Tibial nerve (tissue), 4 donors: ENCODE results near the gene CBL. TPM values are rescaled to one million over a fixed set of nuclear protein-coding genes. Genes with fewer than 3 reads are reported as not detected.

Source experiments
- DNase-seq, 2 donors: peaks; one replicate each; pipeline ENCODE4 v3.0.0-alpha.2; 2019; ENCODE audit warnings: low spot score in 2 of 2
- H3K27ac ChIP-seq, 4 donors: fragments of 200-600 bp; sonication (generic) in 3 of 4; one replicate each; pipeline ENCODE4 v1.5.1; 2017 to 2019; ENCODE audit warnings: mild to moderate bottlenecking in 1 of 4
- H3K27me3 ChIP-seq, 2 donors: fragments of 200-600 bp; sonication (generic) in 1 of 2; one replicate each; pipeline versions ENCODE4 v1.5.1 to v1.6.0; 2017 to 2019
- H3K36me3 ChIP-seq, 3 donors: fragments of 200-600 bp; sonication (generic); one replicate each; pipeline ENCODE4 v1.5.1; 2018 to 2019
- H3K4me1 ChIP-seq, 4 donors: fragments of 200-600 bp; sonication (generic) in 3 of 4; one replicate each; pipeline ENCODE4 v1.5.1; 2017 to 2019
- H3K4me3 ChIP-seq, 4 donors: fragments of 200-600 bp; sonication (generic) in 3 of 4; one replicate each; pipeline ENCODE4 v1.5.1; 2017 to 2019; ENCODE audit warnings: mild to moderate bottlenecking in 1 of 4, moderate library complexity in 1 of 4
- H3K9me3 ChIP-seq, 4 donors: fragments of 200-600 bp; sonication (generic) in 3 of 4; one replicate each; pipeline ENCODE4 v1.5.1; 2017 to 2019
- EP300 ChIP-seq, 2 donors: sonication (generic); formaldehyde crosslinking; IDR thresholded peaks; one replicate each; pipeline ENCODE4 v1.6.1; 2017; ENCODE audit warnings: antibody characterized with exemption in 2 of 2, mild to moderate bottlenecking in 1 of 2
- POLR2A ChIP-seq, 2 donors: fragments of 450-650 bp; IDR thresholded peaks; one replicate each; pipeline ENCODE4 v1.6.1; 2017; ENCODE audit warnings: antibody characterized with exemption in 2 of 2, mild to moderate bottlenecking in 2 of 2, moderate library complexity in 2 of 2
- WGBS, 2 donors: methylation state at CpG; one replicate each; pipeline ENCODE4 v1.1.5; 2018; 5-methylcytosine and 5-hydroxymethylcytosine counted together
- total RNA-seq, 4 donors: library from RNA; depleted of rRNA; stranded (reverse); fragments of >200 nt; gene quantifications; one replicate each; pipeline ENCODE4 v1.1.0, GENCODE V29; 2016
- TF ChIP-seq, protein P1 (sequence below), 5 experiments: fragments of 200-600 bp in 3 of 5; fragments of 450-650 bp in 2 of 5; sonication (generic) in 3 of 5; IDR thresholded peaks; one replicate each; pipeline ENCODE4 v1.5.1; 2016 to 2019; ENCODE audit warnings: antibody characterized with exemption in 5 of 5, mild to moderate bottlenecking in 3 of 5, moderate library complexity in 2 of 5

CBL gene
- total RNA-seq, 4 donors from 2014 or later, result 14.2 to 19.2 (median 16.0) TPM

GRCh38 chr11:119258983-119259382, 52.8 kb downstream of the CBL start:
- no peak overlapping the region for H3K27ac ChIP-seq
- no peak overlapping the region for H3K4me3 ChIP-seq
- H3K36me3 ChIP-seq, result peaks cover 0 to 7% (median 0%) of the 10 kb centered on the region in 3 donors
- H3K27me3 ChIP-seq, result no peaks in the 10 kb centered on the region
- DNase-seq, result no peak
- 81 to 83% methylated on average over 3 of the region's 3 CpGs for WGBS, 2 donors
- peaks cover 0 to 25% (median 16%) of the 10 kb centered on the region in 4 donors for H3K4me1 ChIP-seq
- no peaks in the 10 kb centered on the region for H3K9me3 ChIP-seq
- TF ChIP-seq, protein P1, sequence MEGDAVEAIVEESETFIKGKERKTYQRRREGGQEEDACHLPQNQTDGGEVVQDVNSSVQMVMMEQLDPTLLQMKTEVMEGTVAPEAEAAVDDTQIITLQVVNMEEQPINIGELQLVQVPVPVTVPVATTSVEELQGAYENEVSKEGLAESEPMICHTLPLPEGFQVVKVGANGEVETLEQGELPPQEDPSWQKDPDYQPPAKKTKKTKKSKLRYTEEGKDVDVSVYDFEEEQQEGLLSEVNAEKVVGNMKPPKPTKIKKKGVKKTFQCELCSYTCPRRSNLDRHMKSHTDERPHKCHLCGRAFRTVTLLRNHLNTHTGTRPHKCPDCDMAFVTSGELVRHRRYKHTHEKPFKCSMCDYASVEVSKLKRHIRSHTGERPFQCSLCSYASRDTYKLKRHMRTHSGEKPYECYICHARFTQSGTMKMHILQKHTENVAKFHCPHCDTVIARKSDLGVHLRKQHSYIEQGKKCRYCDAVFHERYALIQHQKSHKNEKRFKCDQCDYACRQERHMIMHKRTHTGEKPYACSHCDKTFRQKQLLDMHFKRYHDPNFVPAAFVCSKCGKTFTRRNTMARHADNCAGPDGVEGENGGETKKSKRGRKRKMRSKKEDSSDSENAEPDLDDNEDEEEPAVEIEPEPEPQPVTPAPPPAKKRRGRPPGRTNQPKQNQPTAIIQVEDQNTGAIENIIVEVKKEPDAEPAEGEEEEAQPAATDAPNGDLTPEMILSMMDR (IDR thresholded peaks at IDR 0.05), result no peak
- TF ChIP-seq EP300 (IDR thresholded peaks at IDR 0.05) (no peak), POLR2A (IDR thresholded peaks at IDR 0.05) (no peak)

DNA sequence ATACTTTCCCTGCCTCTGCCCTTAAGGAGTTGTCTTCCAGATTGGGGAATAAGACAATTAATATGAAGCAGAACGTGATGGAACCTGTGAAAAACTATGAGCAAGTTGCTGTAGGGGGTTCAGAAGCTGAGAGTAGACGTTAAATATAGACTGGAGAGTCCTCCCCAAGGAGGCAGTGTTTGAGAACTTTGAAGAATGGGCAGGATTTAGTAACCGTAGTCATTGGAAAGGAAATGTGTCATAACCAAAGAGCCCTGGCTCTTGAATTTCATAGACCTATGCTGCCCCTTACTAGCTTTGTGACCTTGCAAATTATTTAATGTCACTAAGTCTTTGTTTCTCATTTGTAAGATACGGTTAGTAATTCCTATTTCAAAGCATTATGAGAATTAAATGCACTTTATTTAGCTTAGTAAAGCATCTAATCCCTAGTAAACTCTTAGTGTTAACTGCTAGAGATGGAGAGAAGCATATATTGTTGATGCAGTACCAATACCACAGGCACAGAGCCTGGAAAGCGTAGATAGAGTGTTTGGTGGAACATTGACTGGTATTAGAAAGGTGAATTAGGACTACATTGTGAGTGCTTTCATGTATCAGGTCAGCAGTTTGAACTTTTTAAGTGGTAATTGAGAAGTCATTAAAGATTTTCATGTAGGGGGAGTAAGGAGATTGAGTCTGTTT, 56.7 kb downstream of the CBL start:
- H3K4me1 ChIP-seq, result peaks cover 0 to 27% (median 19%) of the 10 kb centered on the region in 4 donors
- no peaks in the 10 kb centered on the region for H3K27me3 ChIP-seq
- DNase-seq, result no peak
- H3K4me3 ChIP-seq, result no peak overlapping the region
- WGBS, 2 donors, result 51 to 55% methylated on average over 5 of the region's 5 CpGs
- H3K36me3 ChIP-seq, result no peaks in the 10 kb centered on the region
- no peaks in the 10 kb centered on the region for H3K9me3 ChIP-seq
- peak overlapping the region in 1 of 4 donors; percentile 26 for H3K27ac ChIP-seq
- TF ChIP-seq EP300 (IDR thresholded peaks at IDR 0.05) (no peak), POLR2A (IDR thresholded peaks at IDR 0.05) (no peak)
- TF ChIP-seq, protein P1 (IDR thresholded peaks at IDR 0.05), result no peak

DNA sequence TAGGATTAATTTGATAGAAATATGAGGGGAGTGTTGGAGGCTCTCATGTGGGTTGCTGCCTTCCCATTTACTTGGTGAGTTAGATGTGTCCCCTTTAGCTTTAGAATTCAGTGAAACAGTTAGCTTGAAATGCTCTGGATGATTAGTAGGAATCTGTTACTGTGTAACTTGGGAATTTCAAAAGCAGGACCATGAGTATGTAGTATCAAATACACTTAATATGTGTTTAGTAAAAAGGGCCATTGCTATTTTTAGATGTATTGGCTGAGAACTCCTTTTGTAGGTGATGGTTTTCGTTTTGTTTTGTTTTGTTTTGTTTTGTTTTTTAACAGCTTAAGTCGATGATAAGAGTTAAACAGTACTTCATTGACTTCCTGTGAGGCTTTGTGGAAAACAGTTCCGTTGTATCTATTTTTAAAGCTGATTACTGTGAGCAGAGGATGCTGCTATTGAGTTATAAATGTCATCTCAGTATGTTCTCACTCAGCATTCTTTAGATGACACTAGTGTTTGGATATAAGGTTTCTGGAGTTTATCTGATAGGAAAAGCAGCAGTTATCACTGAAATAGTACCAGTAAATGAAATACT, 57.3 kb downstream of the CBL start:
- Histone ChIP-seq H3K27ac (peak overlapping the region in 1 of 4 donors; percentile 26), H3K4me1 (peaks cover 0 to 33% (median 19%) of the 10 kb centered on the region in 4 donors), H3K4me3 (no peak overlapping the region), H3K36me3 (no peaks in the 10 kb centered on the region), H3K9me3 (no peaks in the 10 kb centered on the region), H3K27me3 (no peaks in the 10 kb centered on the region)
- 7 to 10% methylated on average over 3 of the region's 3 CpGs for WGBS, 2 donors
- no peak for TF ChIP-seq POLR2A (IDR thresholded peaks at IDR 0.05)
- no peak for DNase-seq

- TF ChIP-seq EP300 (IDR thresholded peaks at IDR 0.05) (no peak), POLR2A (IDR thresholded peaks at IDR 0.05) (no peak)
- TF ChIP-seq, protein P1 (IDR thresholded peaks at IDR 0.05), result no peak
- Histone ChIP-seq H3K27me3 (no peaks in the 10 kb centered on the region), H3K4me3 (no peak overlapping the region), H3K9me3 (no peaks in the 10 kb centered on the region), H3K27ac (no peak overlapping the region), H3K36me3 (no peaks in the 10 kb centered on the region), H3K4me1 (peaks cover 0 to 38% (median 19%) of the 10 kb centered on the region in 4 donors)
- no peak for DNase-seq
- 90 to 93% methylated on average over 3 of the region's 3 CpGs for WGBS, 2 donors
These were observed 59.9 kb downstream of the CBL start for GRCh38 chr11:119266063-119266462.

GRCh38 chr11:119266517-119267255, 60.5 kb downstream of the CBL start:
- Histone ChIP-seq H3K27me3 (no peaks in the 10 kb centered on the region), H3K9me3 (no peaks in the 10 kb centered on the region), H3K4me1 (peaks cover 0 to 38% (median 19%) of the 10 kb centered on the region in 4 donors), H3K36me3 (peaks cover 0 to 2% (median under 1%) of the 10 kb centered on the region in 3 donors), H3K27ac (no peak overlapping the region), H3K4me3 (no peak overlapping the region)
- TF ChIP-seq POLR2A (IDR thresholded peaks at IDR 0.05) (no peak), EP300 (IDR thresholded peaks at IDR 0.05) (no peak)
- TF ChIP-seq, protein P1 (IDR thresholded peaks at IDR 0.05), result no peak
- WGBS, 2 donors, result 81% methylated on average over 7 of the region's 7 CpGs
- DNase-seq, result no peak
